OCI-LY7 (cell line): Measurements from ENCODE around the gene DUS3L. TPM values are rescaled to one million over a fixed set of nuclear protein-coding genes. Genes with fewer than 3 reads are reported as not detected.

ENCODE experiments used
- BruUV-seq: library from RNA; stranded (reverse); fragments of 400-500 nt; replicated peaks from 2 replicates; lab custom pipeline; 2021; lab: Mats Ljungman, UMichigan
- CTCF ChIA-PET: fragments of 300-600 bp; sonication (Branson Sonifier 250); formaldehyde crosslinking; loops from one replicate; lab custom pipeline; 2022; ENCODE audit warnings: antibody characterized with exemption; ENCODE audit not compliant: unreplicated experiment; lab: Charles Lee
- POLR2A ChIA-PET: fragments of 300-600 bp; sonication (Branson Sonifier 250); formaldehyde crosslinking; loops from one replicate; lab custom pipeline; 2022; ENCODE audit warnings: antibody characterized with exemption; lab: Charles Lee
- DNase-seq: peaks from one replicate; pipeline ENCODE4 v3.0.0-alpha.2; 2015; ENCODE audit warnings: low spot score
- H2AFZ ChIP-seq: fragments of 200-600 bp; sonication (generic), shearing (Covaris generic); 2 replicates; pipeline ENCODE4 v1.6.1; 2014; ENCODE audit warnings: mild to moderate bottlenecking, antibody characterized with exemption, low read length, moderate library complexity
- H3K27ac ChIP-seq: fragments of 200-600 bp; sonication (generic); 2 replicates; pipeline ENCODE4 v1.5.1; 2014; ENCODE audit warnings: mixed run types, low read depth, mild to moderate bottlenecking, moderate library complexity, low read length, inconsistent platforms; ENCODE audit not compliant: poor library complexity, severe bottlenecking
- H3K36me3 ChIP-seq: fragments of 200-600 bp; sonication (generic); 2 replicates; pipeline ENCODE4 v1.6.1; 2014; ENCODE audit warnings: mild to moderate bottlenecking, antibody characterized with exemption, low read length, moderate library complexity, mixed read lengths; ENCODE audit not compliant: insufficient read depth
- H3K4me1 ChIP-seq: fragments of 200-600 bp; sonication (generic); 2 replicates; pipeline ENCODE4 v1.5.1; 2014; ENCODE audit warnings: mild to moderate bottlenecking, low read length; ENCODE audit not compliant: insufficient read depth, poor library complexity, severe bottlenecking
- H3K4me2 ChIP-seq: fragments of 200-600 bp; sonication (generic); 2 replicates; pipeline ENCODE4 v1.6.1; 2014; ENCODE audit warnings: mild to moderate bottlenecking, low read length
- H3K4me3 ChIP-seq: fragments of 200-600 bp; sonication (generic); 2 replicates; pipeline ENCODE4 v1.5.1; 2014; ENCODE audit warnings: mild to moderate bottlenecking, low read depth, low read length; ENCODE audit not compliant: poor library complexity, severe bottlenecking
- H3K79me2 ChIP-seq: fragments of 200-600 bp; sonication (generic); 2 replicates; pipeline ENCODE4 v1.6.1; 2016; ENCODE audit warnings: low read depth, mild to moderate bottlenecking, low read length, moderate library complexity, mixed read lengths; ENCODE audit not compliant: insufficient read depth
- H3K9me2 ChIP-seq: fragments of 200-600 bp; sonication (generic); 2 replicates; pipeline ENCODE4 v1.6.1; 2016; ENCODE audit warnings: mild to moderate bottlenecking, low read length, mixed read lengths; ENCODE audit not compliant: insufficient read depth
- H3K9me3 ChIP-seq: fragments of 200-600 bp; sonication (generic); 2 replicates; pipeline ENCODE4 v1.6.1; 2014; ENCODE audit warnings: mild to moderate bottlenecking, mixed run types, low read length, mixed read lengths
- H4K20me1 ChIP-seq: fragments of 200-600 bp; sonication (generic); 2 replicates; pipeline ENCODE4 v1.6.1; 2014; ENCODE audit warnings: mild to moderate bottlenecking, antibody characterized with exemption, low read length, moderate library complexity, mixed read lengths; ENCODE audit not compliant: insufficient read depth
- EZH2phosphoT487 ChIP-seq: fragments of 200-600 bp; sonication (generic); IDR thresholded peaks from 2 replicates; pipeline ENCODE4 v1.6.1; 2018; ENCODE audit warnings: low read depth, borderline replicate concordance, mild to moderate bottlenecking, mixed run types, antibody characterized with exemption, low read length, moderate library complexity, mixed read lengths
- intact Hi-C: fragments of 100-400 bp; cut with micrococcal nuclease; formaldehyde crosslinking; loops from one replicate; pipeline ENCODE4 v1.10.0; 2022; ENCODE audit not compliant: unreplicated experiment
- total RNA-seq, 2 experiments: library from RNA; depleted of rRNA in 1 of 2; stranded (reverse); fragments of >200 nt in 1 of 2; shearing (Covaris generic) in 1 of 2; gene quantifications; 2 replicates each; pipeline ENCODE4 v1.2.3, GENCODE V29; 2014 to 2022
- TF ChIP-seq, protein P1 (sequence below): fragments of 200-600 bp; sonication (generic); conservative IDR thresholded peaks from 2 replicates; pipeline ENCODE4 v1.5.1; 2014; ENCODE audit warnings: mild to moderate bottlenecking, antibody characterized with exemption, low read length, moderate library complexity, mixed read lengths

Gene DUS3L
- total RNA-seq, 2 experiments from 2014 or later, result 55.8 to 76.9 TPM

DNA sequence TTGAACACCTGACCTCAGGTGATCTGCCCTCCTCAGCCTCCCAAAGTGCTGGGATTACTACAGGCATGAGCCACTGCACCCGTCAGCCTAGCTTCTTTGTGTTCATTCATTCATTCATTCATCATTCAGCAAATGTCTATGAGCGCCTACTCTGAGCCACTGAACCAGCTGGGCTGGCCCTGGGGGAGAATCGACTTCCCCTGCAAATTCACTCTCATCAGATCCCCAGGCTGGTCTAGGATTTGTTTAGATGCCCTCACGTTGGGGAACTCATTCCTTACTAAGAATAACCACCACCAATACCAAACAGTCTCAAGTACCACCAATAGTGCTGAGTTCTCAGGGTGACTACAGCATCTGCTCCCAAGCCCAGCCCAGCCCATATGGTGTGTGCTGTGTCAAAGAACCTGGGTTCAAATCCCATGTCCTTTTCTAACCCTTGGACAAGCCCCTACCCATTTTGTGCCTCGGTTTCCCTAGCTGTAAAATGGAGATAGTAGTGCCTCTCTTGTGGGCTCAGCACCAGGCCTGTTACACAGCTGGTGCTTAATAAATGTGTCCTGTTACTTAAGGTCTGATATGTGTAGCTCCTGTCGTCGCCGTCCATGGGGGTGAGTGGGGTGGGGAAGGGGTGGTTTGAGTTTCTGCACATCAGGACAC is 30.7 kb upstream of the DUS3L start:
- H3K9me3 ChIP-seq, result no peaks in the 10 kb centered on the region
- ChIA-PET CTCF (interaction anchor here (0.6 kb wide), 1 partner anchor 89 kb away, joined by 5 read pairs; no protein-coding TSS in a partner anchor), POLR2A (interaction anchor here (0.6 kb wide), 1 partner anchor 102 kb away, joined by 3 read pairs; no protein-coding TSS in a partner anchor)
- no peak overlapping the region for H3K4me2 ChIP-seq
- no peaks in the 10 kb centered on the region for H3K36me3 ChIP-seq
- H3K27ac ChIP-seq, result no peak overlapping the region
- H4K20me1 ChIP-seq, result no peaks in the 10 kb centered on the region
- no peaks in the 10 kb centered on the region for H3K9me2 ChIP-seq
- peaks cover 23% of the 10 kb centered on the region for H3K4me1 ChIP-seq
- TF ChIP-seq, protein P1, sequence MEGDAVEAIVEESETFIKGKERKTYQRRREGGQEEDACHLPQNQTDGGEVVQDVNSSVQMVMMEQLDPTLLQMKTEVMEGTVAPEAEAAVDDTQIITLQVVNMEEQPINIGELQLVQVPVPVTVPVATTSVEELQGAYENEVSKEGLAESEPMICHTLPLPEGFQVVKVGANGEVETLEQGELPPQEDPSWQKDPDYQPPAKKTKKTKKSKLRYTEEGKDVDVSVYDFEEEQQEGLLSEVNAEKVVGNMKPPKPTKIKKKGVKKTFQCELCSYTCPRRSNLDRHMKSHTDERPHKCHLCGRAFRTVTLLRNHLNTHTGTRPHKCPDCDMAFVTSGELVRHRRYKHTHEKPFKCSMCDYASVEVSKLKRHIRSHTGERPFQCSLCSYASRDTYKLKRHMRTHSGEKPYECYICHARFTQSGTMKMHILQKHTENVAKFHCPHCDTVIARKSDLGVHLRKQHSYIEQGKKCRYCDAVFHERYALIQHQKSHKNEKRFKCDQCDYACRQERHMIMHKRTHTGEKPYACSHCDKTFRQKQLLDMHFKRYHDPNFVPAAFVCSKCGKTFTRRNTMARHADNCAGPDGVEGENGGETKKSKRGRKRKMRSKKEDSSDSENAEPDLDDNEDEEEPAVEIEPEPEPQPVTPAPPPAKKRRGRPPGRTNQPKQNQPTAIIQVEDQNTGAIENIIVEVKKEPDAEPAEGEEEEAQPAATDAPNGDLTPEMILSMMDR, result no peak
- no peak for TF ChIP-seq EZH2phosphoT487
- H2AFZ ChIP-seq, result no peak overlapping the region
- H3K4me3 ChIP-seq, result no peak overlapping the region
- BruUV-seq, result no TSS peak
- intact Hi-C loops, result no loop called here
- DNase-seq, result no peak
- H3K79me2 ChIP-seq, result no peaks in the 10 kb centered on the region

- no peak overlapping the region for H2AFZ ChIP-seq
- BruUV-seq, result no TSS peak
- no peaks in the 10 kb centered on the region for H3K9me2 ChIP-seq
- H3K4me3 ChIP-seq, result no peak overlapping the region
- H3K4me1 ChIP-seq, result peaks cover 14% of the 10 kb centered on the region
- no peak overlapping the region for H3K27ac ChIP-seq
- H3K9me3 ChIP-seq, result no peaks in the 10 kb centered on the region
- DNase-seq, result no peak
- TF ChIP-seq, protein P1, result no peak
- TF ChIP-seq EZH2phosphoT487, result no peak
- POLR2A ChIA-PET, result interaction anchor here (1.1 kb wide), 1 partner anchor 17 kb away, joined by 5 read pairs; no protein-coding TSS in a partner anchor
- H3K4me2 ChIP-seq, result no peak overlapping the region
- H4K20me1 ChIP-seq, result no peaks in the 10 kb centered on the region
- intact Hi-C loops, result no loop called here
- no peaks in the 10 kb centered on the region for H3K79me2 ChIP-seq
- no peaks in the 10 kb centered on the region for H3K36me3 ChIP-seq
- CTCF ChIA-PET, result no interaction called here
Measured at GRCh38 chr19:5820785-5821184, 29.8 kb upstream of the DUS3L start.

- Histone ChIP-seq H3K36me3 (no peaks in the 10 kb centered on the region), H3K4me2 (no peak overlapping the region), H3K4me1 (peaks cover 10% of the 10 kb centered on the region), H3K27ac (no peak overlapping the region), H2AFZ (no peak overlapping the region), H3K79me2 (no peaks in the 10 kb centered on the region), H3K9me2 (no peaks in the 10 kb centered on the region), H4K20me1 (no peaks in the 10 kb centered on the region), H3K9me3 (no peaks in the 10 kb centered on the region), H3K4me3 (no peak overlapping the region)
- DNase-seq, result no peak
- intact Hi-C loops, result no loop called here
- ChIA-PET POLR2A (no interaction called here), CTCF (no interaction called here)
- no TSS peak for BruUV-seq
- TF ChIP-seq, protein P1, result no peak
- TF ChIP-seq EZH2phosphoT487, result no peak
Measured at GRCh38 chr19:5818594-5818993, 27.6 kb upstream of the DUS3L start.
